H1 (cell line): ENCODE results near the gene TMEM145. TPM values are rescaled to one million over a fixed set of nuclear protein-coding genes. Genes with fewer than 3 reads are reported as not detected.

Experiments used
- CTCF ChIA-PET: fragments of 300-600 bp; sonication (Branson Sonifier 250); formaldehyde crosslinking; loops from one replicate; lab custom pipeline; 2021; ENCODE audit not compliant: partially characterized antibody; lab: Charles Lee
- POLR2A ChIA-PET: fragments of 300-600 bp; sonication (Branson Sonifier 250); formaldehyde crosslinking; loops from one replicate; lab custom pipeline; 2021; ENCODE audit warnings: inconsistent platforms; ENCODE audit not compliant: partially characterized antibody; lab: Charles Lee
- DNase-seq, 2 experiments: peaks; one replicate each; pipeline versions ENCODE4 v3.0.0 to v3.0.0-alpha.2; 2010 to 2022; ENCODE audit warnings: low spot score in 2 of 2, low read depth in 1 of 2, mixed read lengths in 1 of 2
- FAIRE-seq: peaks from 2 replicates; lab custom pipeline; 2011; peaks lifted over from hg19 to GRCh38; lab: Jason Lieb, UNC
- H2AFZ ChIP-seq: 2 replicates; pipeline ENCODE4 v1.8.1; 2012; ENCODE audit warnings: low read length, inconsistent platforms
- H2AK5ac ChIP-seq: 2 replicates; pipeline ENCODE4 v1.6.1; 2013; ENCODE audit warnings: low read depth, low read length
- H2BK120ac ChIP-seq: replicated peaks from 2 replicates; pipeline ENCODE3; 2013; ENCODE audit warnings: low read depth, low read length, inconsistent platforms
- H2BK12ac ChIP-seq: 2 replicates; pipeline ENCODE4 v1.6.1; 2013; ENCODE audit warnings: low read depth, low read length
- H2BK15ac ChIP-seq: 2 replicates; pipeline ENCODE4 v1.6.1; 2013; ENCODE audit warnings: low read length
- H2BK20ac ChIP-seq: 2 replicates; pipeline ENCODE4 v1.6.1; 2013; ENCODE audit warnings: low read length
- H2BK5ac ChIP-seq: 2 replicates; pipeline ENCODE4 v1.6.1; 2013; ENCODE audit warnings: low read depth, low read length
- H3K14ac ChIP-seq: 2 replicates; pipeline ENCODE4 v1.6.1; 2013; ENCODE audit warnings: inconsistent platforms; ENCODE audit not compliant: insufficient read length
- H3K18ac ChIP-seq: 2 replicates; pipeline ENCODE4 v1.6.1; 2013; ENCODE audit warnings: low read length; ENCODE audit errors: extremely low read depth
- H3K23ac ChIP-seq: 2 replicates; pipeline ENCODE4 v1.6.1; 2013; ENCODE audit warnings: inconsistent platforms; ENCODE audit not compliant: insufficient read length
- H3K23me2 ChIP-seq: 2 replicates; pipeline ENCODE4 v1.6.1; 2013; ENCODE audit warnings: low read depth, low read length
- H3K27ac ChIP-seq: 2 replicates; pipeline ENCODE4 v1.6.1; 2011; ENCODE audit warnings: low read depth, low read length, inconsistent platforms
- H3K27me3 ChIP-seq, 4 experiments: replicated peaks in 1 of 4; 1 replicate in 1 of 4; 2 replicates in 3 of 4; pipeline versions ENCODE4 v1.6.1 to v1.8.1; 2011 to 2013; ENCODE audit warnings: low read length in 3 of 4, mild to moderate bottlenecking in 3 of 4, inconsistent platforms in 2 of 4, mixed read lengths in 2 of 4, moderate library complexity in 1 of 4; ENCODE audit not compliant: control insufficient read depth in 3 of 4, insufficient read depth in 3 of 4; ENCODE audit errors: extremely low read depth in 1 of 4
- H3K36me3 ChIP-seq, 4 experiments: 2 replicates each; pipeline versions ENCODE4 v1.6.1 to v1.8.1; 2011 to 2013; ENCODE audit warnings: mild to moderate bottlenecking in 4 of 4, low read length in 3 of 4, moderate library complexity in 2 of 4, control low read depth in 1 of 4, inconsistent platforms in 1 of 4; ENCODE audit not compliant: insufficient read depth in 4 of 4, control insufficient read depth in 2 of 4
- H3K4ac ChIP-seq: replicated peaks from 2 replicates; pipeline ENCODE3; 2013; ENCODE audit warnings: low read length, low read depth, mixed read lengths, inconsistent platforms; ENCODE audit not compliant: insufficient read length
- H3K4me1 ChIP-seq, 4 experiments: replicated peaks in 1 of 4; 1 replicate in 1 of 4; 2 replicates in 3 of 4; pipeline versions ENCODE4 v1.6.1 to v1.8.1; 2011 to 2013; ENCODE audit warnings: low read length in 3 of 4, inconsistent platforms in 2 of 4, mixed read lengths in 1 of 4; ENCODE audit not compliant: insufficient read depth in 4 of 4, control insufficient read depth in 3 of 4
- H3K4me2 ChIP-seq, 2 experiments: 2 replicates each; pipeline versions ENCODE4 v1.6.1 to v1.8.1; 2011 to 2013; ENCODE audit warnings: low read depth in 2 of 2, low read length in 2 of 2, control low read depth in 1 of 2, inconsistent platforms in 1 of 2, mild to moderate bottlenecking in 1 of 2; ENCODE audit not compliant: insufficient read depth in 1 of 2
- H3K4me3 ChIP-seq, 4 experiments: fragments of 200-600, 300-600 bp in 1 of 4; sonication (generic), shearing (Covaris generic), sonication (Bioruptor Twin) in 1 of 4; 2 replicates each; pipeline versions ENCODE4 v1.5.1 to v1.8.1; 2011 to 2016; ENCODE audit warnings: low read length in 4 of 4, low read depth in 3 of 4, control low read depth in 2 of 4, inconsistent platforms in 2 of 4, mild to moderate bottlenecking in 2 of 4, mixed read lengths in 1 of 4, moderate library complexity in 1 of 4; ENCODE audit not compliant: insufficient read depth in 2 of 4; ENCODE audit errors: extremely low read depth in 1 of 4
- H3K56ac ChIP-seq: replicated peaks from 2 replicates; pipeline ENCODE3; 2013; ENCODE audit warnings: low read depth, mild to moderate bottlenecking, mixed read lengths, low read length, inconsistent platforms; ENCODE audit not compliant: insufficient read length
- H3K79me1 ChIP-seq: 2 replicates; pipeline ENCODE4 v1.6.1; 2013; ENCODE audit warnings: low read depth, low read length, control low read depth
- H3K79me2 ChIP-seq, 2 experiments: 2 replicates each; pipeline versions ENCODE4 v1.6.1 to v1.8.1; 2012 to 2013; ENCODE audit warnings: low read length in 2 of 2, mild to moderate bottlenecking in 2 of 2, inconsistent platforms in 1 of 2; ENCODE audit not compliant: insufficient read depth in 2 of 2, control insufficient read depth in 1 of 2
- H3K9ac ChIP-seq, 4 experiments: replicated peaks in 1 of 4; 1 replicate in 1 of 4; 2 replicates in 3 of 4; pipeline versions ENCODE4 v1.6.1 to v1.8.1; 2011 to 2013; ENCODE audit warnings: low read depth in 3 of 4, low read length in 3 of 4, control low read depth in 2 of 4, mild to moderate bottlenecking in 2 of 4, moderate library complexity in 2 of 4, inconsistent platforms in 1 of 4; ENCODE audit errors: extremely low read depth in 1 of 4
- H3K9me3 ChIP-seq, 2 experiments: 2 replicates each; pipeline versions ENCODE4 v1.6.1 to v1.8.1; 2012 to 2013; ENCODE audit warnings: mild to moderate bottlenecking in 2 of 2, moderate library complexity in 2 of 2, control low read depth in 1 of 2, inconsistent platforms in 1 of 2, low read depth in 1 of 2, low read length in 1 of 2, mixed read lengths in 1 of 2; ENCODE audit not compliant: insufficient read depth in 2 of 2
- H4K20me1 ChIP-seq, 2 experiments: replicated peaks in 1 of 2; 2 replicates each; pipeline versions ENCODE3 to v1.8.1; 2011 to 2013; ENCODE audit warnings: inconsistent platforms in 2 of 2, low read length in 2 of 2, mild to moderate bottlenecking in 1 of 2; ENCODE audit not compliant: insufficient read depth in 2 of 2, control insufficient read depth in 1 of 2
- H4K5ac ChIP-seq: 2 replicates; pipeline ENCODE4 v1.6.1; 2013; ENCODE audit warnings: low read length, low read depth, mixed read lengths, inconsistent platforms; ENCODE audit not compliant: insufficient read length
- H4K8ac ChIP-seq: 2 replicates; pipeline ENCODE4 v1.8.0; 2013; ENCODE audit warnings: mild to moderate bottlenecking, moderate library complexity, low read length, inconsistent platforms; ENCODE audit not compliant: insufficient read depth; ENCODE audit errors: extremely low read depth
- H4K91ac ChIP-seq: replicated peaks from 2 replicates; pipeline ENCODE3; 2013; ENCODE audit warnings: low read length, mixed read lengths, inconsistent platforms; ENCODE audit not compliant: insufficient read length
- ASH2L ChIP-seq: fragments of 200-600, 300-600 bp; sonication (generic); IDR thresholded peaks from one replicate; pipeline ENCODE4 v1.7.1; 2017; ENCODE audit warnings: low read length
- KDM1A ChIP-seq: fragments of 200-600, 300-600 bp; sonication (generic); IDR thresholded peaks from 2 replicates; pipeline ENCODE4 v1.7.1; 2016; ENCODE audit warnings: mild to moderate bottlenecking, low read length, borderline replicate concordance
- TAF7 ChIP-seq: optimal IDR thresholded peaks from 2 replicates; pipeline ENCODE3; 2011; ENCODE audit warnings: low read depth, mild to moderate bottlenecking, inconsistent platforms, low read length, moderate library complexity, borderline replicate concordance
- WGBS, 2 experiments: shearing (Covaris generic) in 1 of 2; methylation state at CpG; one replicate each; pipeline versions ENCODE4 v1.1.6 to v1.1.7; 2013 to 2015; ENCODE audit warnings: low lambda C conversion rate in 2 of 2, mixed read lengths in 2 of 2, inconsistent platforms in 1 of 2, low coverage in 1 of 2, missing lambda C conversion rate in 1 of 2; ENCODE audit not compliant: insufficient replicate concordance in 2 of 2, insufficient coverage in 1 of 2, insufficient read length in 1 of 2; ENCODE audit errors: extremely low coverage in 1 of 2, missing lambda C conversion rate in 1 of 2; 5-methylcytosine and 5-hydroxymethylcytosine counted together
- polyA plus RNA-seq, 7 experiments: library from polyadenylated mRNA; depleted of rRNA in 3 of 7; stranded (reverse) in 5 of 7; unstranded in 2 of 7; fragments of >200 nt in 5 of 7; fragments of 200-250 nt in 2 of 7; gene quantifications; 1 replicate in 5 of 7; 2 replicates in 1 of 7; 4 replicates in 1 of 7; pipeline versions ENCODE4 v1.2.1 to v1.2.3, GENCODE V29; 2011 to 2013; ENCODE audit warnings: missing spikeins in 2 of 7, mixed read lengths in 2 of 7
- total RNA-seq: library from RNA; stranded (reverse); fragmentation: NEBNext Ultra II Directional; extraction: Animal tissue kit (Norgen Biotek cat#: 25700); gene quantifications from 2 replicates; pipeline ENCODE4 v1.2.1, GENCODE V29; 2021

Gene TMEM145
- total and polyA plus RNA-seq, 2 of the 8 experiments (the other 6 are each of a cell fraction or from before 2014, with no cell fraction given): 2.3 to 4.7 TPM

DNA sequence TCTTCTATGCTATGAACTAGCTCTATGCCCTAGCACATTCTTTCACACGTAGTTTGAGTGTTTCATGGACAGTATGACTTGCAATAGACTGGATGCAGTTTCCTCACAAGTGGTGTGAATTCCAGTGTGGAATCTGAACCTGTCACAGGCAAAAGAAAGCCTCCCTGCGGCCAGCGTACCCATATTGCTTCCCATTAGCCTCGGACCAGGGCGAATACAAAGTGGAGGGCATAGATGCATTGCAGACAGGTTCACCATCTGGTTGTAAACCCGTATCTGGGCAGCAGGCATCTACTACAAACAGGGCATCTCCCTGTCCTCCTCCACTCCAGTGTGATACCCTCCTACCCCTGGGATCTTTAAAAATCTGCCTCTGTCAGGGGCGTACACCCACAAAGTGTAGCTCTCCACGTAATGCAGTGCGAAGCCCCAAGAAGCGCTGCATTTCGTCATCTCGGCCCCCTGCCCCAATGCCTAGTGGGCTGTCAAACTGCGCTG lies 45.4 kb upstream of the TMEM145 start:
- CTCF ChIA-PET: interaction anchor here (1.1 to 4.4 kb wide), 5 partner anchors 9 to 23 kb away, joined by 3 to 35 read pairs (median 4); no protein-coding TSS in a partner anchor
- Histone ChIP-seq H2BK5ac (peak overlapping the region; percentile 1; the same call in 1 of the 2 replicates), H2BK12ac (peak overlapping the region; percentile 85; the same call in 1 of the 2 replicates), H2BK20ac (no peak overlapping the region), H4K5ac (no peak overlapping the region), H3K4ac (no peak overlapping the region), H3K4me1 (peaks cover 2 to 21% (median 10%) of the 10 kb centered on the region in 4 experiments), H2AFZ (peak overlapping the region; percentile 75; the same call in 1 of the 2 replicates), H4K20me1 (no peaks in the 10 kb centered on the region), H3K27ac (peak overlapping the region; percentile 40; the same call in 1 of the 2 replicates), H2AK5ac (no peak overlapping the region), H3K36me3 (0 out of 8 replicates have a peak, but pooled peaks cover 0 to 4% (median 0%) of the 10 kb centered on the region in 4 experiments), H3K4me2 (peak overlapping the region; percentile 86 to 98), H3K4me3 (peak overlapping the region; percentile 75 to 99 (median 86)), H3K9ac (peak overlapping the region; percentile 69 to 100 (median 84)), H3K23ac (no peak overlapping the region), H4K91ac (no peak overlapping the region), H3K79me1 (peaks cover 5% of the 10 kb centered on the region), H3K79me2 (peaks cover 0 to 9% of the 10 kb centered on the region in 2 experiments; a peak in 1 of 4 replicates), H2BK120ac (no peak overlapping the region), H2BK15ac (peak overlapping the region; percentile 99; the same call in 1 of the 2 replicates), H4K8ac (no peak overlapping the region), H3K23me2 (peaks cover 10% of the 10 kb centered on the region; the same call in 1 of the 2 replicates), H3K27me3 (no peaks in the 10 kb centered on the region), H3K9me3 (no peaks in the 10 kb centered on the region), H3K56ac (no peak overlapping the region), H3K18ac (no peak overlapping the region), H3K14ac (no peak overlapping the region)
- 21% methylated on average over 13 of the region's 13 CpGs; no CpG with 5 or more reads in 1 of the 2 experiments for WGBS, 2 experiments
- FAIRE-seq: no peak
- POLR2A ChIA-PET: interaction anchor here (1.0 to 1.6 kb wide), 5 partner anchors 12 to 52 kb away, joined by 3 to 7 read pairs (median 4); no protein-coding TSS in a partner anchor
- no peak for DNase-seq
- TF ChIP-seq KDM1A (no peak), ASH2L (peak; percentile 47), TAF7 (no peak)
